Hematopoietic multipotent progenitor cell treated with erythropoietin and hydrocortisone succinate and interleukin-3 and kit ligand, for 4 days (in vitro differentiated cells): ENCODE results near the gene TTC7B.

Experiments used
- DNase-seq: peaks from one replicate; pipeline ENCODE4 v3.0.0-alpha.2; 2015

The TTC7B gene

GRCh38 chr14:90554341-90554740 lies 261.9 kb downstream of the TTC7B start:
- no peak for DNase-seq

- DNase-seq = no peak
These were observed 262.3 kb downstream of the TTC7B start for GRCh38 chr14:90553921-90554336.

- DNase-seq = no peak
These were observed 262.8 kb downstream of the TTC7B start for GRCh38 chr14:90553298-90553920.

- DNase-seq = no peak
These were observed 263.5 kb downstream of the TTC7B start for GRCh38 chr14:90552465-90553297.

GRCh38 chr14:90551733-90552464 lies 264.3 kb downstream of the TTC7B start:
- DNase-seq = no peak

- DNase-seq = no peak
These were observed 265.0 kb downstream of the TTC7B start for GRCh38 chr14:90551070-90551704.

GRCh38 chr14:90549794-90550641 lies 266.2 kb downstream of the TTC7B start:
- DNase-seq = no peak

- no peak for DNase-seq
These were observed 267.8 kb downstream of the TTC7B start for GRCh38 chr14:90548455-90548854.

GRCh38 chr14:90547968-90548367 lies 268.3 kb downstream of the TTC7B start:
- no peak for DNase-seq

GRCh38 chr14:90547250-90547649 lies 269.0 kb downstream of the TTC7B start:
- no peak for DNase-seq

- no peak for DNase-seq
These were observed 269.5 kb downstream of the TTC7B start for GRCh38 chr14:90546767-90547166.

- no peak for DNase-seq
These were observed 270.1 kb downstream of the TTC7B start for GRCh38 chr14:90545966-90546751.

- no peak for DNase-seq
These were observed 270.8 kb downstream of the TTC7B start for GRCh38 chr14:90545382-90545781.

- DNase-seq = no peak
These were observed 271.3 kb downstream of the TTC7B start for GRCh38 chr14:90544971-90545370.

GRCh38 chr14:90544566-90544965 lies 271.7 kb downstream of the TTC7B start:
- no peak for DNase-seq

GRCh38 chr14:90543876-90544275 lies 272.4 kb downstream of the TTC7B start:
- DNase-seq = no peak

GRCh38 chr14:90541076-90541634 lies 275.1 kb downstream of the TTC7B start:
- no peak for DNase-seq

- DNase-seq = no peak
These were observed 275.8 kb downstream of the TTC7B start for GRCh38 chr14:90540437-90540836.

GRCh38 chr14:90539996-90540395 lies 276.2 kb downstream of the TTC7B start:
- no peak for DNase-seq

GRCh38 chr14:90539496-90539775 lies 276.8 kb downstream of the TTC7B start:
- DNase-seq = no peak
